ENCODE data around the gene SPAG5.

The SPAG5 gene

GRCh38 chr17:28598799-28599310 lies at the start of gene SPAG5:
Gene SPAG5, minus strand, starts transcription at chr17:28599025. Its CDS starts 79 bp downstream, at chr17:28598946.
- peaks cover 21% of the 10 kb centered on the region for H3K4me1 ChIP-seq (ENCODE audit: insufficient read depth, low read length, poor library complexity, severe bottlenecking)
- TF ChIP-seq CTCF (conservative IDR thresholded peaks at IDR 0.05; ENCODE audit: low read length): no peak
- no peak for TF ChIP-seq EZH2phosphoT487 (IDR thresholded peaks at IDR 0.05; ENCODE audit: borderline replicate concordance)

GRCh38 chr17:28646039-28646754 lies 47.4 kb upstream of the SPAG5 start:
- no peaks in the 10 kb centered on the region for H3F3A ChIP-seq (ENCODE audit: low read depth)
- no peaks in the 10 kb centered on the region for H3K9me2 ChIP-seq (replicated peaks; ENCODE audit: low read depth, low read length)
- peak overlapping the region; percentile 70 for H3K9ac ChIP-seq (ENCODE audit: low read depth, low read length, poor library complexity, severe bottlenecking)
- no peak for TF ChIP-seq CTCF (conservative IDR thresholded peaks at IDR 0.05; ENCODE audit: low read length)
- no peak for TF ChIP-seq EZH2phosphoT487 (IDR thresholded peaks at IDR 0.05; ENCODE audit: borderline replicate concordance)
- peak overlapping the region; percentile 96 for H3K4me3 ChIP-seq (ENCODE audit: low read length, poor library complexity, severe bottlenecking)
- H3K79me2 ChIP-seq (ENCODE audit: insufficient read depth, low read length): peaks cover 40% of the 10 kb centered on the region
- H4K20me1 ChIP-seq (ENCODE audit: insufficient read depth, low read length, poor library complexity, severe bottlenecking): peaks cover 22% of the 10 kb centered on the region
- H3K36me3 ChIP-seq (ENCODE audit: insufficient read depth, low read length): peaks cover 21% of the 10 kb centered on the region; the same call in 1 of the 2 replicates
- peak overlapping the region; percentile 66 for H3K4me2 ChIP-seq (ENCODE audit: low read depth, low read length, poor library complexity, severe bottlenecking)
- no peaks in the 10 kb centered on the region for H3K9me3 ChIP-seq (ENCODE audit: insufficient read depth, low read depth, low read length)
- peak overlapping the region; percentile 81 for H2AFZ ChIP-seq (ENCODE audit: low read length)
- no peaks in the 10 kb centered on the region for H3K27me3 ChIP-seq (ENCODE audit: insufficient read depth, low read length, poor library complexity, severe bottlenecking)
- H3K4me1 ChIP-seq (ENCODE audit: insufficient read depth, low read length, poor library complexity, severe bottlenecking): peaks cover 30% of the 10 kb centered on the region

More at GRCh38 chr17:28598799-28599310, at the start of gene SPAG5:
- Histone ChIP-seq H2AFZ (ENCODE audit: low read length) (peak within 1 kb of the TSS; percentile 83), H3K79me2 (ENCODE audit: insufficient read depth, low read length) (peaks cover 43% of the 10 kb centered on the region), H3K36me3 (ENCODE audit: insufficient read depth, low read length) (no peaks in the 10 kb centered on the region), H3K9me2 (replicated peaks; ENCODE audit: low read depth, low read length) (no peaks in the 10 kb centered on the region), H3K9ac (ENCODE audit: low read depth, low read length, poor library complexity, severe bottlenecking) (peak within 1 kb of the TSS; percentile 95), H3K9me3 (ENCODE audit: insufficient read depth, low read depth, low read length) (no peaks in the 10 kb centered on the region), H4K20me1 (ENCODE audit: insufficient read depth, low read length, poor library complexity, severe bottlenecking) (no peaks in the 10 kb centered on the region), H3K4me2 (ENCODE audit: low read depth, low read length, poor library complexity, severe bottlenecking) (peak within 1 kb of the TSS; percentile 93), H3F3A (ENCODE audit: low read depth) (no peaks in the 10 kb centered on the region), H3K27me3 (ENCODE audit: insufficient read depth, low read length, poor library complexity, severe bottlenecking) (no peaks in the 10 kb centered on the region), H3K4me3 (ENCODE audit: low read length, poor library complexity, severe bottlenecking) (peak within 1 kb of the TSS; percentile 95)

GRCh38 chr17:28645576-28645939 lies 46.7 kb upstream of the SPAG5 start:
- H3F3A ChIP-seq (ENCODE audit: low read depth): no peaks in the 10 kb centered on the region
- peaks cover 27% of the 10 kb centered on the region; the same call in 1 of the 2 replicates for H3K36me3 ChIP-seq (ENCODE audit: insufficient read depth, low read length)
- H3K27me3 ChIP-seq (ENCODE audit: insufficient read depth, low read length, poor library complexity, severe bottlenecking): no peaks in the 10 kb centered on the region
- H3K9me3 ChIP-seq (ENCODE audit: insufficient read depth, low read depth, low read length): no peaks in the 10 kb centered on the region
- H2AFZ ChIP-seq (ENCODE audit: low read length): peak overlapping the region; percentile 44; the same call in 1 of the 2 replicates
- H4K20me1 ChIP-seq (ENCODE audit: insufficient read depth, low read length, poor library complexity, severe bottlenecking): peaks cover 26% of the 10 kb centered on the region
- H3K9me2 ChIP-seq (replicated peaks; ENCODE audit: low read depth, low read length): no peaks in the 10 kb centered on the region
- H3K79me2 ChIP-seq (ENCODE audit: insufficient read depth, low read length): peaks cover 46% of the 10 kb centered on the region
- TF ChIP-seq EZH2phosphoT487 (IDR thresholded peaks at IDR 0.05; ENCODE audit: borderline replicate concordance) (no peak), CTCF (conservative IDR thresholded peaks at IDR 0.05; ENCODE audit: low read length) (no peak)
- H3K4me1 ChIP-seq (ENCODE audit: insufficient read depth, low read length, poor library complexity, severe bottlenecking): peaks cover 30% of the 10 kb centered on the region
- peak overlapping the region; percentile 66 for H3K4me2 ChIP-seq (ENCODE audit: low read depth, low read length, poor library complexity, severe bottlenecking)
- peak overlapping the region; percentile 70 for H3K9ac ChIP-seq (ENCODE audit: low read depth, low read length, poor library complexity, severe bottlenecking)
- peak overlapping the region; percentile 96 for H3K4me3 ChIP-seq (ENCODE audit: low read length, poor library complexity, severe bottlenecking)
